ENCODE data around the gene FDX1. TPM values are rescaled to one million over a fixed set of nuclear protein-coding genes. Genes with fewer than 3 reads are reported as not detected.
"Not testable (repeated sequence)": the region's sequence is repeated elsewhere in the genome, so short reads cannot be mapped to it uniquely, and the experiment has no call there.

The FDX1 gene
- total RNA-seq, result 10.0 and 12.3 TPM in 2 replicates

- no peak for DNase-seq (ENCODE audit: extremely low read depth, low read depth, low spot score)
These were observed at the start of gene FDX1 for GRCh38 chr11:110429731-110430266. FDX1 (plus strand) TSS chr11:110429948; CDS start chr11:110430121, 173 bp downstream.

GRCh38 chr11:110380836-110381622 is 48.7 kb upstream of the FDX1 start:
- DNase-seq (ENCODE audit: extremely low read depth, low read depth, low spot score), result no peak

- not testable (repeated sequence) for DNase-seq (ENCODE audit: extremely low read depth, low read depth, low spot score)
These were observed 41.5 kb upstream of the FDX1 start for GRCh38 chr11:110388231-110388630.

GRCh38 chr11:110389965-110390364 is 39.8 kb upstream of the FDX1 start:
- DNase-seq (ENCODE audit: extremely low read depth, low read depth, low spot score), result no peak

GRCh38 chr11:110392056-110392455 is 37.7 kb upstream of the FDX1 start:
- DNase-seq (ENCODE audit: extremely low read depth, low read depth, low spot score), result no peak

- DNase-seq (ENCODE audit: extremely low read depth, low read depth, low spot score), result not testable (repeated sequence)
These were observed 32.0 kb upstream of the FDX1 start for GRCh38 chr11:110397668-110398286.

- not testable (repeated sequence) for DNase-seq (ENCODE audit: extremely low read depth, low read depth, low spot score)
These were observed 26.2 kb upstream of the FDX1 start for GRCh38 chr11:110403585-110403984.

- not testable (repeated sequence) for DNase-seq (ENCODE audit: extremely low read depth, low read depth, low spot score)
These were observed 24.1 kb upstream of the FDX1 start for GRCh38 chr11:110405636-110406035.

- no peak for DNase-seq (ENCODE audit: extremely low read depth, low read depth, low spot score)
These were observed 22.4 kb upstream of the FDX1 start for GRCh38 chr11:110407315-110407714.

GRCh38 chr11:110409174-110409573 is 20.6 kb upstream of the FDX1 start:
- DNase-seq (ENCODE audit: extremely low read depth, low read depth, low spot score), result no peak

- no peak for DNase-seq (ENCODE audit: extremely low read depth, low read depth, low spot score)
These were observed 19.1 kb upstream of the FDX1 start for GRCh38 chr11:110410651-110411050.

- no peak for DNase-seq (ENCODE audit: extremely low read depth, low read depth, low spot score)
These were observed 14.7 kb upstream of the FDX1 start for GRCh38 chr11:110415081-110415480.

- DNase-seq (ENCODE audit: extremely low read depth, low read depth, low spot score), result not testable (repeated sequence)
These were observed 8.1 kb upstream of the FDX1 start for GRCh38 chr11:110421658-110422057.

GRCh38 chr11:110422306-110422905 is 7.3 kb upstream of the FDX1 start:
- DNase-seq (ENCODE audit: extremely low read depth, low read depth, low spot score), result no peak

GRCh38 chr11:110424775-110425444 is 4.8 kb upstream of the FDX1 start:
- no peak for DNase-seq (ENCODE audit: extremely low read depth, low read depth, low spot score)

- DNase-seq (ENCODE audit: extremely low read depth, low read depth, low spot score), result no peak
These were observed 3.8 kb upstream of the FDX1 start for GRCh38 chr11:110425751-110426545.

GRCh38 chr11:110428040-110428439 is 1.7 kb upstream of the FDX1 start:
- no peak for DNase-seq (ENCODE audit: extremely low read depth, low read depth, low spot score)

- no peak for DNase-seq (ENCODE audit: extremely low read depth, low read depth, low spot score)
These were observed 605 bp upstream of the FDX1 start for GRCh38 chr11:110428956-110429730.

- DNase-seq (ENCODE audit: extremely low read depth, low read depth, low spot score), result no peak
These were observed 711 bp downstream of the FDX1 start for GRCh38 chr11:110430267-110431050.
